SU-DHL-6 (cell line): Measurements from ENCODE around the gene RABL6.

Experiments
- H2AFZ ChIP-seq: fragments of 200-600 bp; sonication (generic); 2 replicates; pipeline ENCODE4 v1.6.1; 2014; ENCODE audit warnings: low read depth, mild to moderate bottlenecking, moderate library complexity, mixed read lengths, antibody characterized with exemption, low read length; ENCODE audit not compliant: severe bottlenecking
- H3F3A ChIP-seq: fragments of 200-600 bp; shearing (Covaris generic); 2 replicates; pipeline ENCODE4 v1.6.0; 2016; ENCODE audit warnings: antibody characterized with exemption, mild to moderate bottlenecking; ENCODE audit not compliant: insufficient read depth
- H3K27ac ChIP-seq: fragments of 200-600 bp; sonication (generic); 2 replicates; pipeline ENCODE4 v1.5.1; 2016; ENCODE audit warnings: low read depth, mild to moderate bottlenecking, low read length, moderate library complexity, mixed read lengths
- H3K27me3 ChIP-seq: fragments of 200-600 bp; sonication (generic), shearing (Covaris generic); 2 replicates; pipeline ENCODE4 v1.6.0; 2014; ENCODE audit warnings: mild to moderate bottlenecking, low read length
- H3K36me3 ChIP-seq: fragments of 200-600 bp; sonication (generic); 2 replicates; pipeline ENCODE4 v1.6.1; 2014; ENCODE audit warnings: mild to moderate bottlenecking, low read length, mixed read lengths
- H3K4me2 ChIP-seq: fragments of 300-600, 200-600 bp; shearing (Covaris generic), sonication (generic); 2 replicates; pipeline ENCODE4 v1.6.0; 2014; ENCODE audit warnings: low read length, low read depth, mild to moderate bottlenecking; ENCODE audit not compliant: poor library complexity, severe bottlenecking
- H3K4me3 ChIP-seq: fragments of 200-600 bp; sonication (generic); 2 replicates; pipeline ENCODE4 v1.5.1; 2014; ENCODE audit warnings: antibody characterized with exemption, low read length, mild to moderate bottlenecking, mixed read lengths; ENCODE audit not compliant: insufficient read depth, poor library complexity, severe bottlenecking
- H3K79me2 ChIP-seq: fragments of 200-600 bp; sonication (generic); 2 replicates; pipeline ENCODE4 v1.6.1; 2014; ENCODE audit warnings: mild to moderate bottlenecking, low read length, moderate library complexity; ENCODE audit not compliant: insufficient read depth
- H3K9ac ChIP-seq: fragments of 200-600 bp; sonication (generic); 2 replicates; pipeline ENCODE4 v1.7.0; 2014; ENCODE audit warnings: mild to moderate bottlenecking, low read length
- H3K9me2 ChIP-seq: fragments of 200-600 bp; sonication (generic); replicated peaks from 2 replicates; pipeline ENCODE4 v1.6.1; 2014; ENCODE audit warnings: low read length; ENCODE audit not compliant: insufficient read depth
- H3K9me3 ChIP-seq: fragments of 200-600 bp; sonication (generic); 2 replicates; pipeline ENCODE4 v1.6.1; 2014; ENCODE audit warnings: low read length, mixed read lengths; ENCODE audit not compliant: insufficient read depth
- H4K20me1 ChIP-seq: fragments of 200-600 bp; sonication (generic); 2 replicates; pipeline ENCODE4 v1.6.1; 2014; ENCODE audit warnings: low read depth, mild to moderate bottlenecking, antibody characterized with exemption, low read length, moderate library complexity, mixed read lengths
- EZH2phosphoT487 ChIP-seq: fragments of 200-600 bp; sonication (generic), shearing (Covaris generic); conservative IDR thresholded peaks from 2 replicates; pipeline ENCODE4 v1.6.1; 2018; ENCODE audit warnings: mild to moderate bottlenecking, antibody characterized with exemption, low read length, moderate library complexity, mixed read lengths
- TF ChIP-seq, protein P1 (sequence below): fragments of 200-600 bp; sonication (generic); IDR thresholded peaks from one replicate; pipeline ENCODE4 v1.5.1; 2017; ENCODE audit warnings: antibody characterized with exemption, mild to moderate bottlenecking, low read length, moderate library complexity; ENCODE audit not compliant: insufficient read depth, poor library complexity, severe bottlenecking

RABL6 gene

DNA sequence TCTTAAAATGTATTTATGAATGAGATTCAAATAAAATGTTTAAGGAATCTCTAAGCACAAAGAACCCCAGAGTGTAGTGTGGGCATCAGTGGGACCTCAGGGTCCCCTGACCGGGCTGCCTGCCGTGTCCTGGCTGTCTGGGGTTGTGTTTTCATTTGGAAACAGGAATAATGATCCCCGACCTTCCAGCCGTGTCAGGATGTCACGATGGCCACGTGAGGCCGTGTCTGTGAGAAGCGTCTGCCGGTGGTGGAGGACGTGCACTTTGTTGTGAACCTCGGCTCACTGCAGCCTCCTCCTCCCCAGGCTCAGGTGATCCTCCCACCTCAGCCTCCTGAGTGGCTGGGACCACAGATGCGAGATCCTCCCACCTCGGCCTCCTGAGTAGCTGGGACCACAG is 82.9 kb downstream of the RABL6 start:
- Histone ChIP-seq H3F3A (no peaks in the 10 kb centered on the region), H3K4me2 (no peak overlapping the region), H4K20me1 (no peaks in the 10 kb centered on the region; the same call in 1 of the 2 replicates), H2AFZ (no peak overlapping the region), H3K79me2 (peaks cover 88% of the 10 kb centered on the region), H3K9ac (no peak overlapping the region), H3K27ac (no peak overlapping the region), H3K27me3 (no peaks in the 10 kb centered on the region), H3K36me3 (no peaks in the 10 kb centered on the region), H3K9me2 (no peaks in the 10 kb centered on the region), H3K4me3 (no peak overlapping the region), H3K9me3 (no peaks in the 10 kb centered on the region)
- TF ChIP-seq, protein P1, sequence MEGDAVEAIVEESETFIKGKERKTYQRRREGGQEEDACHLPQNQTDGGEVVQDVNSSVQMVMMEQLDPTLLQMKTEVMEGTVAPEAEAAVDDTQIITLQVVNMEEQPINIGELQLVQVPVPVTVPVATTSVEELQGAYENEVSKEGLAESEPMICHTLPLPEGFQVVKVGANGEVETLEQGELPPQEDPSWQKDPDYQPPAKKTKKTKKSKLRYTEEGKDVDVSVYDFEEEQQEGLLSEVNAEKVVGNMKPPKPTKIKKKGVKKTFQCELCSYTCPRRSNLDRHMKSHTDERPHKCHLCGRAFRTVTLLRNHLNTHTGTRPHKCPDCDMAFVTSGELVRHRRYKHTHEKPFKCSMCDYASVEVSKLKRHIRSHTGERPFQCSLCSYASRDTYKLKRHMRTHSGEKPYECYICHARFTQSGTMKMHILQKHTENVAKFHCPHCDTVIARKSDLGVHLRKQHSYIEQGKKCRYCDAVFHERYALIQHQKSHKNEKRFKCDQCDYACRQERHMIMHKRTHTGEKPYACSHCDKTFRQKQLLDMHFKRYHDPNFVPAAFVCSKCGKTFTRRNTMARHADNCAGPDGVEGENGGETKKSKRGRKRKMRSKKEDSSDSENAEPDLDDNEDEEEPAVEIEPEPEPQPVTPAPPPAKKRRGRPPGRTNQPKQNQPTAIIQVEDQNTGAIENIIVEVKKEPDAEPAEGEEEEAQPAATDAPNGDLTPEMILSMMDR: no peak
- TF ChIP-seq EZH2phosphoT487: no peak
